ENCODE data around the gene PEX16.
"Not testable (repeated sequence)": the region's sequence is repeated elsewhere in the genome, so short reads cannot be mapped to it uniquely, and the experiment has no call there.

Gene PEX16

GRCh38 chr11:45904309-45904915 is 13.3 kb downstream of the PEX16 start:
- DNase-seq (ENCODE audit: low spot score) = no peak
- no peak for TF ChIP-seq CTCF (IDR thresholded peaks at IDR 0.05; ENCODE audit: borderline replicate concordance, control extremely low read depth, extremely low read depth, insufficient read depth, missing control alignments)
- in situ Hi-C loops (cut with MboI; ENCODE audit: low sequenced_read_pairs, unreplicated experiment) = no loop called here

- TF ChIP-seq CTCF (IDR thresholded peaks at IDR 0.05; ENCODE audit: borderline replicate concordance, control extremely low read depth, extremely low read depth, insufficient read depth, missing control alignments) = no peak
- in situ Hi-C loops (cut with MboI; ENCODE audit: low sequenced_read_pairs, unreplicated experiment) = no loop called here
- DNase-seq (ENCODE audit: low spot score) = no peak
Observed at GRCh38 chr11:45902452-45903380, 15.0 kb downstream of the PEX16 start.

- DNase-seq (ENCODE audit: low spot score) = no peak
- TF ChIP-seq CTCF (IDR thresholded peaks at IDR 0.05; ENCODE audit: borderline replicate concordance, control extremely low read depth, extremely low read depth, insufficient read depth, missing control alignments) = no peak
- in situ Hi-C loops (cut with MboI; ENCODE audit: low sequenced_read_pairs, unreplicated experiment) = no loop called here
Observed at GRCh38 chr11:45901626-45902025, 16.1 kb downstream of the PEX16 start.

- in situ Hi-C loops (cut with MboI; ENCODE audit: low sequenced_read_pairs, unreplicated experiment) = no loop called here
- no peak for DNase-seq (ENCODE audit: low spot score)
- no peak for TF ChIP-seq CTCF (IDR thresholded peaks at IDR 0.05; ENCODE audit: borderline replicate concordance, control extremely low read depth, extremely low read depth, insufficient read depth, missing control alignments)
Observed at GRCh38 chr11:45900916-45901617, 16.6 kb downstream of the PEX16 start.

GRCh38 chr11:45900175-45900800 is 17.4 kb downstream of the PEX16 start:
- in situ Hi-C loops (cut with MboI; ENCODE audit: low sequenced_read_pairs, unreplicated experiment); DNase-seq (ENCODE audit: low spot score): not testable (repeated sequence)

- no peak for TF ChIP-seq CTCF (IDR thresholded peaks at IDR 0.05; ENCODE audit: borderline replicate concordance, control extremely low read depth, extremely low read depth, insufficient read depth, missing control alignments)
Observed at GRCh38 chr11:45899448-45900174, 18.1 kb downstream of the PEX16 start.

More at GRCh38 chr11:45899448-45900174, 18.1 kb downstream of the PEX16 start:
- DNase-seq (ENCODE audit: low spot score) = peak; percentile 92
- in situ Hi-C loops (cut with MboI; ENCODE audit: low sequenced_read_pairs, unreplicated experiment) = no loop called here
